Hypothalamus (tissue), 51 donors: ENCODE results near the gene CSN3.
"Not testable (repeated sequence)": the region's sequence is repeated elsewhere in the genome, so short reads cannot be mapped to it uniquely, and the experiment has no call there.

Experiments used
- DNase-seq, 51 donors: peaks; one replicate each; lab custom pipeline; 2025; lab: John Stamatoyannopoulos, UW

The CSN3 gene, protein sequence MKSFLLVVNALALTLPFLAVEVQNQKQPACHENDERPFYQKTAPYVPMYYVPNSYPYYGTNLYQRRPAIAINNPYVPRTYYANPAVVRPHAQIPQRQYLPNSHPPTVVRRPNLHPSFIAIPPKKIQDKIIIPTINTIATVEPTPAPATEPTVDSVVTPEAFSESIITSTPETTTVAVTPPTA

DNA sequence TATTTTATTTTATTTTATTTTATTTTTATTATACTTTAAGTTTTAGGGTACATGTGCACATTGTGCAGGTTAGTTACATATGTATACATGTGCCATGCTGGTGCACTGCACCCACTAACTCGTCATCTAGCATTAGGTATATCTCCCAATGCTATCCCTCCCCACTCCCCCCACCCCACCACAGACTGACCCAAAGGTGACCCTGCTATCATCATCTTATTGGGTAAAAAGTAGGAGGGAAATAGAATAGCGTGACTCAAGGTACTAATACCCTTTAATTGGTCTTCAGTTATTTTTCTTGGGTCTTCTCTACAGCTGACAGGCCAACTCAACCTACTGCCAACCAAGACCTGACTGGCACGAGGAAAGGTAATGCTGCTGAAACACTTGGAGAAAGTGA, at the start of gene CSN3:
TSS of gene CSN3 (plus strand) at position 301 of the 400 bp plus-strand sequence. CDS start 2,223 bp downstream, outside the sequence.
- not testable (repeated sequence) for DNase-seq

GRCh38 chr4:70192895-70193294, 49.5 kb upstream of the CSN3 start:
- DNase-seq: no peak

DNA sequence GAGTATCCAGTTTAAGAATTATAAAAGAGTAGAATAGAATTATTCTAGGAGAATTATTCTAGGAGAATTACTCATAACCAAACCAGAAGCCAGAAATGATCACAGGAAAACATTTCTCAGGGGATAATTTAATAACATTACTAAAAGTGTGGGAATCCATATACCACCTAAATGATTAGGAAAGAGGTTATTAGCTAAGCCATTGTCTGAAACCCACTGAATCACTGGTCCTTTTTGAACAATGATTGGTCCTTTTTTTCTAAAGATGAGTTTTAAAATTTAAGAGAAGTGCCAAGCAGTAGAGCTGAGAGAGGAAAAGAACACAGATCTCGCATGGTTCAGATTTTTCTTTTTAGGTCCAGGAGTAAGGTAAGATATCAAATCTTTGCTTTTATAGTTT, 47.0 kb upstream of the CSN3 start, which contains the start of gene ODAM:
TSS of gene ODAM (plus strand) at position 301 of the 400 bp plus-strand sequence. CDS start 819 bp downstream, outside the sequence.
- DNase-seq: no peak

DNA sequence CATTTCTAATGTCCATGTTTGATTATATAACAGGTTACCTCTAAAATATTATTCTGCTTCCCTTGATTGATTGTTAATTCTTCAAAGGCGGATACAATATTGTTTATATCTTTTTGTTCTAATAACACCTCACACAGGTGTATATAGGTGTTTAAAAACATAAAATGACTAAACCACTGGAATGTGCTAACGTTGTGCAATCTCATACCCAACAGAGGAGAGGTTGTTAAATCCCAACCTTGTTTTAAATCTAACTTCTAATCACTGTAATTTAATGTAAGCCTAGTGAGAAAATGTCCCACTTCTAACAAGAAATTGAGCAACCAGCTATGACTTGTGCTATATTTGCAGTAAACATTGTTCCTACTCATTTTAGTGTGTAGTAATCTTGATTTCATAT, 45.5 kb upstream of the CSN3 start:
- DNase-seq: no peak

- no peak for DNase-seq
Measured at GRCh38 chr4:70197842-70198241, 44.6 kb upstream of the CSN3 start.

DNA sequence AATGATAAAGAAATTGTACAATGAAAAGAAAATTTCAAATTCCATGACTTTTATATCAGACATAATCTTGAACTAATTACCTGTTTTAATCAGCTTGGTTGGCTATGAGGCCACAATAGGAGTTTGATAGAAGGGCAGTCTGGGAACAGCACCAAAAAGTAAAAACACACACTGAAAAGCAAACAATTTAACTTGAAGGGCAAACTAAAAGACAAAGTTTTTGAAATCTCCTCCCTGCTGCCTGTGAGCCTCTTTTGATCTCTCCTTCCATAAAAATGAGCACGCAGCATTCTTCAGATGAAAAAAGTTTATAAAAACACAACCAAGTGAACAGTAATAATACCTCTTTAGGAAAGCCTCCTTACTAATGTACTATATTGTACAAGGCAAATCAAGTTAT, 38.8 kb upstream of the CSN3 start:
- no peak for DNase-seq

GRCh38 chr4:70212752-70213151, 29.6 kb upstream of the CSN3 start:
- not testable (repeated sequence) for DNase-seq

DNA sequence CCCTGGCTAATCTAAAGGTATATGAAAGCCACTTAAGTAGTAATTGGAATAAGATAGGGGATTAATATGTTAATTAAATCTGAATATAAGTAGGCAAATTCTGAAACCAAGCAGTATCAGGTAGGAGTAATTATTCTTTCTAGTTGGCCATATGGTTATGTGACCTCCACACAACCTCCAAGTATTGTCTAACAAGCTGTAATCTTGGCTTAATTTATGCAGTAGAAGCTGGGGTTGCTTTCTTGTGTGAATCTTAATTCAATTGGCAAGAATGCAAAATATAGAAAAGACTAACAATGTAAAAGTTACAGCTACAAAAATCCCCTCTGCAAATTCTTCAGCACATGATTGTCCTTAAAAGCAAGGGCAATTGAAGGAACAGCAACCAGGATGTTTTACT, 26.3 kb upstream of the CSN3 start:
- DNase-seq: not testable (repeated sequence)

DNA sequence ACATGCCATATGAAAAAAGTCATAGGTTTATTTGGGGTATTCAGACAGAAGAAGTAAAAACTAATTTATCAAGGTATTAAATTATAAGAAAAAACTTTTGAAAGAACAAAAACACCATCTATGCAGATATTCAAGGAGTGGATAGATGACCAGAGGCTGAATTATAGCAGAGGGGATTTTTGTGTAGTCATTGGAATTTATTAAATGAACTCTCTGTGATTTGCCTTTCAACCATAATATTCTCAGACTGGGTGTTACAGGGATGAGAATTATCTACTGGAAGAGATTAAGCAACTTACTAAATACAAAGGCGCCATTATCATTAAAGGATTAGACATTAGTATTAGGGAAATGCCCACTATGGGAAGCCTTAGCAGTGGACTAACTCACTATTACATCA, 25.8 kb upstream of the CSN3 start:
- DNase-seq: not testable (repeated sequence)

GRCh38 chr4:70221389-70221788, 21.0 kb upstream of the CSN3 start:
- DNase-seq: not testable (repeated sequence)

- DNase-seq: not testable (repeated sequence)
Measured at GRCh38 chr4:70221818-70222217, 20.6 kb upstream of the CSN3 start.

DNA sequence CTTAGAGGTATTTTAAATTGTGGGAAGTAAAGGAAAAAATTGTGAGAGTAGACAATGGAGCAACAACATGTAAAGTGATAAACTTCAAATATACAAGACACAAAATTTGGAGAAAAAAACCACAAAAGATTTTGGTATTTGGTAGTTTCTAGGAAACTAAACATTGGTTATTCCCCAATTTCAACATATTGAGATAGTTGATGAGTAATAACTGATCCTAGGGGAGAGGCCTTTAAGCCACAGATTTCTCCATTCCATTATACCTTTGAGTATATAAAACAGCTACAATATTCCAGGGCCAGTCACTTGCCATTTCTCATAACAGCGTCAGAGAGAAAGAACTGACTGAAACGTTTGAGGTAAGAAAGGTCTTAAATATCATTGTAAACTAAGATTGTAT, 16.6 kb upstream of the CSN3 start, which contains the start of gene FDCSP:
TSS of gene FDCSP (plus strand) at position 301 of the 400 bp plus-strand sequence. CDS start 5,071 bp downstream, outside the sequence.
- no peak for DNase-seq

DNA sequence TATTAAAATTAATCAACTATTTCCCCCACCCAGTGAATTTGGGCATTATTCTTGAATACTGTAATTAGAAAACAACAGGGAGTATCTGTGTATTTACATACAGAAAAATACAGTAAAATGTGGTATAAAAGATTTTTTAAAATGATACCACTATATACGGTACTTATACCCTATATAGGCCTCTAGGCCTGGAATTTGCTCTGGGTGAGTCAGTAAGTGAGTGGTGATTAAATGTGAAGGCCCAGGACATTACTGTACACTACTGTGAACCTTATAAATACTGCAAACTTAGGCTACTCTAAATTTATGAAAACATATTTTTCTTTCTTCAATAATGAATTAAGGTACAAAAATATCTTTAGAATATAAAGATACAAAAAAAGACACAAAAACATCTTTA, 6.3 kb upstream of the CSN3 start:
- no peak for DNase-seq

GRCh38 chr4:70239131-70239883, 3.1 kb upstream of the CSN3 start:
- no peak for DNase-seq

- no peak for DNase-seq
Measured at GRCh38 chr4:70239884-70240591, 2.4 kb upstream of the CSN3 start.

- DNase-seq: no peak
Measured at GRCh38 chr4:70243091-70243490, 694 bp downstream of the CSN3 start.

DNA sequence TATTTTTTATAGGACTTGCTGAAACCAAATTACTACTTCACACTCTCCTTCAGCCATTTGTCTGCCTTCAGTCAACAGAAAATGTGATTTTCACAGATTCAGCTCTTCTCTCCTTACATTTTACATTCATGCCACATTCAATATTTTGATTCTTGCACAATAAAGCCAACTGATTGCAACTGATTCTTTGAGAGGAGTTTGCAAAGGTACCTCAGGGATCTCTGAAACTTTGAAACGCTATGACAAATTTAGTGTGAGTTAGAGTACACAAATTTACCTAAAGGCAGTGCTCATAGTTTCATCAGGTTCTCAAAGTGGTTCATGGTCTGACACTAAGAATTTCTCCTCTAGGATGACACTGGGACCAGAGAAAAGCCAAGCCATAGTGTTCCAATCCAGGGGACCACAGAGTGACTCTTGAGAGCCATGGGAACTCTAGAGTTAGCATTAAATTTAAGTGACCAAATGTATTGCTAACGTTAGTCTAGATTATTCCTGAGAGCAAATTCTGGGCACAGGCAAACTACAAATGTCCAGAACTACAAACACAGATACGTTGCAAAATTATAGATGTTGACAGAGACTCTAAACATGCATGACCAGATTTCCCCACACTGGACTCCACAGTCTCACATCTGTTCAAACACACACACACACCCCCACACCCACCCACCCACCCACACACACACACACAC, 9.0 kb downstream of the CSN3 start:
- DNase-seq: no peak

DNA sequence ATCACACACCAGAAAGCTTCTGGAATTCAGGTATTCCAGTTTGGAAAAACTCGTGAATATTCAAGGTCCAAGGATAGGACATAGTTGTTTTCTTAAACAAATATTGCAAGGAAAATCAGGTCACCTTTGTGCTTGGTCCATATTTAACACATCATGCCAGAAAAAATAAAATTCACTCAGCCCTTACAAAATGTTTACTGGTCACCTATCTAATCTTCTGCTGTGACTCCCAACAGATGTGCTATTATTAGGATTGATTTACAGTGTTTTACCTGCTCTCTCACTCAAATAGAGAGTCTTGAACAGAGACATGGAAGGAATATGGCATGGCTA, 9.5 kb downstream of the CSN3 start:
- DNase-seq: no peak

DNA sequence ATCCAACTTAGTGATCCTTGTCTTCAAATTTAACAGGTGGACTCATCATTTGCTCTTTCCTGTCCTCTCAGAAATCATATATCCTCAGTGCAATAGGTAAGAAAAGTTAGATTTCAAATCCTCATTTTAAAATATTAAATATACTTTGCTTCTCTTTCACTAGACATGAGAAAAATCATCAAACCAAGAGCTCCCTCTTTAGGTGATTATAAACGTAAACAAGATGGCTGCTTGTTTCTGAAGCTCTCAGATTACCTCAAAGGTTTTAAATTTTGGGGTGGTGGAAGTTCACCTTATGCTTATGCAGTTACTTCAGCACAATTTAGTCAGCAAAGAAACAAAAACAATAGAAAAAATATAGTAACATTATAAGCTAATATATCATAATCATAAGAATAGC, 27.3 kb downstream of the CSN3 start:
- DNase-seq: no peak

GRCh38 chr4:70277121-70277520, 34.7 kb downstream of the CSN3 start:
- DNase-seq: no peak

- DNase-seq: no peak
Measured at GRCh38 chr4:70280567-70280966, 38.2 kb downstream of the CSN3 start.
